HCT116 (cell line): Measurements from ENCODE around the gene FGF3. TPM values are rescaled to one million over a fixed set of nuclear protein-coding genes. Genes with fewer than 3 reads are reported as not detected.

Source experiments
- ATAC-seq: fragments of 200-7000 bp; cut with Tn5 transposase; 2 replicates; pipeline ENCODE4 v1.9.1; 2020; ENCODE audit warnings: mild to moderate bottlenecking, moderate library complexity
- BruUV-seq: library from RNA; stranded (reverse); fragments of 400-500 nt; replicated peaks from 2 replicates; lab custom pipeline; 2021; lab: Mats Ljungman, UMichigan
- CTCF ChIA-PET: fragments of 300-600 bp; sonication (Branson Sonifier 250); formaldehyde crosslinking; loops from one replicate; lab custom pipeline; 2021; ENCODE audit warnings: antibody characterized with exemption; lab: Charles Lee
- POLR2A ChIA-PET: fragments of 300-600, 350-600 bp; sonication (Branson Sonifier 250); formaldehyde crosslinking; loops from one replicate; lab custom pipeline; 2021; ENCODE audit warnings: antibody characterized with exemption; lab: Charles Lee
- RAD21 ChIA-PET, 2 experiments: fragments of 300-600 bp; sonication (Branson Sonifier 250); formaldehyde crosslinking; loops; one replicate each; lab custom pipeline; 2023; ENCODE audit warnings: low total read pairs in 2 of 2; ENCODE audit not compliant: uncharacterized antibody in 2 of 2, unreplicated experiment in 2 of 2, low non-redundant PET in 1 of 2; lab: Charles Lee
- DNase-seq: peaks from one replicate; pipeline ENCODE4 v3.0.0-alpha.2; 2010; ENCODE audit warnings: low read depth, low spot score
- H2AFZ ChIP-seq: fragments of 200-600 bp; shearing (Covaris generic), sonication (generic); 2 replicates; pipeline ENCODE4 v1.6.1; 2017; ENCODE audit warnings: low read depth, mixed run types, mixed read lengths, antibody characterized with exemption, low read length; ENCODE audit not compliant: poor library complexity, severe bottlenecking
- H3K27ac ChIP-seq: 2 replicates; pipeline ENCODE4 v1.5.1; 2012; ENCODE audit warnings: low read depth, low read length
- H3K27me3 ChIP-seq: fragments of 200-600 bp; sonication (generic); 2 replicates; pipeline ENCODE4 v1.6.1; 2016; ENCODE audit warnings: mixed run types, low read length, mixed read lengths; ENCODE audit not compliant: insufficient read depth
- H3K36me3 ChIP-seq, 2 experiments: fragments of 200-500 bp in 1 of 2; fragments of 200-600 bp in 1 of 2; sonication (Bioruptor generic) in 1 of 2; sonication (generic) in 1 of 2; 2 replicates each; pipeline versions ENCODE4 v1.5.1 to v1.6.1; 2014 to 2016; ENCODE audit warnings: low read length in 2 of 2, inconsistent platforms in 1 of 2, mixed read lengths in 1 of 2, mixed run types in 1 of 2; ENCODE audit not compliant: insufficient read depth in 2 of 2, control insufficient read depth in 1 of 2
- H3K4me1 ChIP-seq, 2 experiments: fragments of 200-600 bp in 1 of 2; sonication (generic) in 1 of 2; 2 replicates each; pipeline versions ENCODE4 v1.5.1 to v1.6.1; 2012 to 2017; ENCODE audit warnings: low read length in 2 of 2, inconsistent platforms in 1 of 2, mild to moderate bottlenecking in 1 of 2, mixed read lengths in 1 of 2, mixed run types in 1 of 2, moderate library complexity in 1 of 2; ENCODE audit not compliant: insufficient read depth in 2 of 2, control insufficient read depth in 1 of 2
- H3K4me2 ChIP-seq: fragments of 200-600 bp; sonication (generic); 2 replicates; pipeline ENCODE4 v1.6.1; 2017; ENCODE audit warnings: mixed run types, low read length, mixed read lengths
- H3K4me3 ChIP-seq, 2 experiments: fragments of 200-600 bp in 1 of 2; sonication (generic) in 1 of 2; replicated peaks in 1 of 2; 2 replicates each; pipeline ENCODE4 v1.5.1; 2011 to 2016; ENCODE audit warnings: low read length in 2 of 2, control low read depth in 1 of 2, low read depth in 1 of 2, mild to moderate bottlenecking in 1 of 2, mixed read lengths in 1 of 2, mixed run types in 1 of 2
- H3K79me2 ChIP-seq: fragments of 200-600 bp; sonication (generic); 2 replicates; pipeline ENCODE4 v1.6.1; 2017; ENCODE audit warnings: mild to moderate bottlenecking, mixed run types, low read length, moderate library complexity, mixed read lengths; ENCODE audit not compliant: insufficient read depth
- H3K9ac ChIP-seq: fragments of 200-600 bp; sonication (generic); 2 replicates; pipeline ENCODE4 v1.6.1; 2016; ENCODE audit warnings: low read length, mixed read lengths
- H3K9me2 ChIP-seq: fragments of 200-600 bp; sonication (generic), shearing (Covaris generic); 2 replicates; pipeline ENCODE4 v1.6.1; 2017; ENCODE audit warnings: mixed run types, mild to moderate bottlenecking, moderate library complexity; ENCODE audit not compliant: insufficient read depth
- H3K9me3 ChIP-seq, 2 experiments: fragments of 200-500 bp in 1 of 2; fragments of 200-600 bp in 1 of 2; sonication (Bioruptor generic) in 1 of 2; sonication (generic) in 1 of 2; 2 replicates each; pipeline ENCODE4 v1.6.1; 2014 to 2017; ENCODE audit warnings: low read length in 2 of 2, mixed read lengths in 2 of 2, inconsistent platforms in 1 of 2, low read depth in 1 of 2, mild to moderate bottlenecking in 1 of 2, mixed run types in 1 of 2, moderate library complexity in 1 of 2; ENCODE audit not compliant: control insufficient read depth in 1 of 2, insufficient read depth in 1 of 2
- H4K20me1 ChIP-seq: fragments of 200-600 bp; sonication (generic), shearing (Covaris generic); 2 replicates; pipeline ENCODE4 v1.6.1; 2017; ENCODE audit warnings: mixed run types, mild to moderate bottlenecking, moderate library complexity; ENCODE audit not compliant: insufficient read depth
- CEBPB ChIP-seq: IDR thresholded peaks from 2 replicates; pipeline ENCODE4 v1.6.1; 2012; ENCODE audit warnings: low read depth
- ELF1 ChIP-seq: IDR thresholded peaks from 2 replicates; pipeline ENCODE4 v1.6.1; 2012; ENCODE audit warnings: low read depth, borderline replicate concordance
- FOSL1 ChIP-seq: IDR thresholded peaks from 2 replicates; pipeline ENCODE4 v1.6.1; 2012; ENCODE audit warnings: low read depth
- JUND ChIP-seq: IDR thresholded peaks from 2 replicates; pipeline ENCODE4 v1.6.1; 2012
- POLR2A ChIP-seq: IDR thresholded peaks from 2 replicates; pipeline ENCODE4 v1.7.0; 2011; ENCODE audit warnings: borderline replicate concordance; ENCODE audit not compliant: insufficient read depth, insufficient read length; ENCODE audit errors: extremely low read depth
- SIN3A ChIP-seq: IDR thresholded peaks from 2 replicates; pipeline ENCODE4 v1.6.1; 2012; ENCODE audit warnings: low read depth
- SP1 ChIP-seq: IDR thresholded peaks from 2 replicates; pipeline ENCODE4 v1.6.1; 2012; ENCODE audit warnings: low read depth
- TCF7L2 ChIP-seq: IDR thresholded peaks from 2 replicates; pipeline ENCODE4 v1.7.0; 2011; ENCODE audit warnings: borderline replicate concordance, inconsistent platforms; ENCODE audit not compliant: insufficient read depth, insufficient read length; ENCODE audit errors: extremely low read depth
- intact Hi-C: fragments of 100-400 bp; cut with micrococcal nuclease; formaldehyde crosslinking; loops from 2 replicates; pipeline ENCODE4 v1.10.0; 2022
- total RNA-seq: library from RNA; stranded (reverse); gene quantifications from one replicate; pipeline ENCODE4 v1.2.1, GENCODE V29; 2021; ENCODE audit not compliant: unreplicated experiment
- TF ChIP-seq, protein P1 (sequence below), 3 experiments: fragments of 200-600 bp in 1 of 3; sonication (generic) in 1 of 3; IDR thresholded peaks in 2 of 3; conservative IDR thresholded peaks in 1 of 3; 2 replicates each; pipeline ENCODE4 v1.5.1; 2012 to 2017; ENCODE audit warnings: low read depth in 2 of 3, low read length in 2 of 3, antibody characterized with exemption in 1 of 3, borderline replicate concordance in 1 of 3, control low read depth in 1 of 3, mild to moderate bottlenecking in 1 of 3, mixed read lengths in 1 of 3, mixed run types in 1 of 3, moderate library complexity in 1 of 3; ENCODE audit not compliant: insufficient read depth in 1 of 3
- TF ChIP-seq, protein P2 (sequence below): IDR thresholded peaks from 2 replicates; pipeline ENCODE4 v1.6.1; 2012

The FGF3 gene
- total RNA-seq, 1 experiment from 2014 or later = not detected

- Histone ChIP-seq H3K36me3 (no peaks in the 10 kb centered on the region), H3K9me3 (no peaks in the 10 kb centered on the region), H3K4me3 (no peak overlapping the region), H3K27me3 (no peaks in the 10 kb centered on the region), H3K79me2 (no peaks in the 10 kb centered on the region), H3K9me2 (no peaks in the 10 kb centered on the region), H4K20me1 (no peaks in the 10 kb centered on the region), H3K9ac (no peak overlapping the region), H3K4me2 (no peak overlapping the region), H3K4me1 (peaks cover 16 to 39% of the 10 kb centered on the region in 2 experiments), H2AFZ (no peak overlapping the region), H3K27ac (no peak overlapping the region)
- CTCF ChIA-PET = no interaction called here
- TF ChIP-seq, protein P1, sequence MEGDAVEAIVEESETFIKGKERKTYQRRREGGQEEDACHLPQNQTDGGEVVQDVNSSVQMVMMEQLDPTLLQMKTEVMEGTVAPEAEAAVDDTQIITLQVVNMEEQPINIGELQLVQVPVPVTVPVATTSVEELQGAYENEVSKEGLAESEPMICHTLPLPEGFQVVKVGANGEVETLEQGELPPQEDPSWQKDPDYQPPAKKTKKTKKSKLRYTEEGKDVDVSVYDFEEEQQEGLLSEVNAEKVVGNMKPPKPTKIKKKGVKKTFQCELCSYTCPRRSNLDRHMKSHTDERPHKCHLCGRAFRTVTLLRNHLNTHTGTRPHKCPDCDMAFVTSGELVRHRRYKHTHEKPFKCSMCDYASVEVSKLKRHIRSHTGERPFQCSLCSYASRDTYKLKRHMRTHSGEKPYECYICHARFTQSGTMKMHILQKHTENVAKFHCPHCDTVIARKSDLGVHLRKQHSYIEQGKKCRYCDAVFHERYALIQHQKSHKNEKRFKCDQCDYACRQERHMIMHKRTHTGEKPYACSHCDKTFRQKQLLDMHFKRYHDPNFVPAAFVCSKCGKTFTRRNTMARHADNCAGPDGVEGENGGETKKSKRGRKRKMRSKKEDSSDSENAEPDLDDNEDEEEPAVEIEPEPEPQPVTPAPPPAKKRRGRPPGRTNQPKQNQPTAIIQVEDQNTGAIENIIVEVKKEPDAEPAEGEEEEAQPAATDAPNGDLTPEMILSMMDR (IDR thresholded peaks at IDR 0.05 in 2 of 3, conservative IDR thresholded peaks at IDR 0.05 in 1 of 3; ENCODE audit: borderline replicate concordance in 1 of 3, insufficient read depth in 1 of 3, low read depth in 2 of 3, low read length in 2 of 3) = no peak
- TF ChIP-seq ELF1 (no peak), SP1 (no peak), TCF7L2 (no peak), FOSL1 (no peak), CEBPB (no peak), POLR2A (no peak), SIN3A (no peak), JUND (no peak)
- TF ChIP-seq, protein P2, sequence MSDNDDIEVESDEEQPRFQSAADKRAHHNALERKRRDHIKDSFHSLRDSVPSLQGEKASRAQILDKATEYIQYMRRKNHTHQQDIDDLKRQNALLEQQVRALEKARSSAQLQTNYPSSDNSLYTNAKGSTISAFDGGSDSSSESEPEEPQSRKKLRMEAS = no peak
- ATAC-seq (no peak), DNase-seq (no peak)
- RAD21 ChIA-PET = no interaction called here
- no TSS peak for BruUV-seq
- POLR2A ChIA-PET = no interaction called here
- intact Hi-C loops = no loop called here
Measured at GRCh38 chr11:69826773-69827172, 7.6 kb upstream of the FGF3 start.
